H54 (cell line): ENCODE measurements around the gene RARS1.

Experiments
- DNase-seq: peaks from one replicate; pipeline ENCODE4 v3.0.0; 2011; ENCODE audit warnings: low spot score, mixed read lengths; ENCODE audit not compliant: insufficient read length
- FAIRE-seq: peaks from 3 replicates; lab custom pipeline; 2011; peaks lifted over from hg19 to GRCh38; lab: Jason Lieb, UNC
- POLR2A ChIP-seq: IDR thresholded peaks from 2 replicates; pipeline ENCODE4 v1.6.1; 2011; ENCODE audit warnings: low read depth, mild to moderate bottlenecking, low read length

Gene RARS1

DNA sequence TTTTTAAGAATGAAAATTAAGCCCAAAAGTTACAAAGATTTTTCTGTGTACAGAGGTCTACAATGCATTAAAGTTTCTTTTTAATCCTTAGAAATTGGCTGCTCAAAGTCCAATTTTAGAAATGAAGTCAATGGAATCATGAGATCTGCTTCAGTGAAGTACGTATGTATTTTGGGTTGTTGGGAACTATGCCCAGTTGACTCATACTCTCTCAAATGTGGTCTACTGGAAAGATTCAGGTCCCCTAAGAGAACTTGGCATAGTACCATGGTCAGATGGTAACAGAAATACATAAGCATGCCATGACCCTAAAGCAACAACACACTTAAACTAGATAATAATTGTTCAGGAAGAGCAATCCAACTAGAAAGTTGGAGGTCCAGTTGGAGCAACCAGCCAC lies 65.9 kb downstream of the RARS1 start:
- TF ChIP-seq POLR2A, result no peak
- FAIRE-seq (peak; percentile 91), DNase-seq (no peak)

DNA sequence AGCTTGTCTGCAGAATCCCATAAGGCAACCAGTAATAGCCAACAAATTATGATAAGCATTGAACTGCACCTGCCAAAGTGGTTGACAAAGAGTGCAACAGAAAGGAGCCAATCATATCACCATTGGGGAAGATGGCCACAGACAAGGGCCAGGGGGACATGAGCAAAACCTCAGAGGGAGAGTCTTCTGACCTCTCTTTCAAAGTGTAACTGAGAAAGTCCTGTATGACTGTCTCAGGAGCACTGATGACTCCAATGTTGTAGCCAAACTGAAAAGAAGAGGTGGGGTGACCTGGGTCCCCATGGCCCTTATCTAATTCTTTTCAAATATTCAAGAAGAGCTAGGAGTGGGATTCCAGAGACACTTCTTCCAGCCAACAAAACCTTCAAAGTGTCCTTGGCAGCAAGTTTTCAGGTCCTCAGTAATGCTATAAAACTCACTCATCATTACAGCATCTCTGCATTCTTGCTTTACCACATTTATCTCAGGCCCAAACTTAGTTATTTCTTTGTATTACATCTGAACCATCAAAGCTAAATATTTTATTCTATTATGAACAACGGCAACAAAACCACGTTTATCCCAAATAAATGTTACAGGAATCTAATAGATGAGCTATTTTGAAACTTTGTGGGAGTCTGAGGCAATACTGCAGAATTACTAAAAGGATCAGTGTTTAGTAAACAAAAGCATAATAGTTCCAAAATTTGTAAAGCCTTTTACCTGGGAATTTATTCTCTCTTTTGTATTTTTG lies 67.3 kb downstream of the RARS1 start:
- no peak for TF ChIP-seq POLR2A
- DNase-seq (no peak), FAIRE-seq (peak; percentile 11)

DNA sequence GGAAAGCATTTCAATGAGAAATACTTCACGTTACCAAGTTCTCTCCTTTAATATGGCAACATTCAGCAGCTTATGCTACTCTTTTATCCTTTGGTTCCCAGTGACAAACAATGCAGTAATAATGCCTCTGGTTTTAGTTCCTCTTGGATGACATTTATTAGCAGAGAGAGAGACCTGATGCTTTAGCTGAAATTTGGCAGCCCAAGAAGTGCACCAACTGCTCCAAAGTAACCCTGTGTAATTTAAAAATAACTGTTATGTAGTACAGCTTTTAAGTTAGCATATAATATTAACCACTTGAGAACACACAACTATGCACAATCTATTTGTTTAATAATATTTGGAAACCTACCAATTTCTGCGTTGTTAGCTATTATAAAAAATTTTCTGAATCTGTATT lies 71.1 kb downstream of the RARS1 start:
- no peak for TF ChIP-seq POLR2A
- DNase-seq (no peak), FAIRE-seq (no peak)

DNA sequence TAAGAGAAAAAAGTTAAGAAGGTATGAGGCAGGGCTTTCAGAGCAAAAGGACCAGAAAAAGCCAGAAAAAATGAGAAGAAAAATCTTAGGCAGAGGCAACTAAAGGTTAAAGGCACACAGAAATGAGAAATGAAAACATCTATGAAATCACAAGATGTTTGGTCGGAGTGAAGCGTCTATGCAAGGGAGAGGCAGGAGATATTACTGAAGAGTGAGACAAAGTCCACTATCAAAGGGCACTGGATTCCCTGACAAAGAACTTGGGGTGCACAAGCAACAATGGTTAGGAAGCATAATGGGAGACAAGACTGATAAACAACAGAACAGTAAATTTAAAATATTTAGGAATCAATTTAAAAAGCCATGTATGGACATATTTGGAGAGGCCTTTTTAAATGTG lies 76.0 kb downstream of the RARS1 start:
- FAIRE-seq (no peak), DNase-seq (no peak)
- TF ChIP-seq POLR2A, result no peak

DNA sequence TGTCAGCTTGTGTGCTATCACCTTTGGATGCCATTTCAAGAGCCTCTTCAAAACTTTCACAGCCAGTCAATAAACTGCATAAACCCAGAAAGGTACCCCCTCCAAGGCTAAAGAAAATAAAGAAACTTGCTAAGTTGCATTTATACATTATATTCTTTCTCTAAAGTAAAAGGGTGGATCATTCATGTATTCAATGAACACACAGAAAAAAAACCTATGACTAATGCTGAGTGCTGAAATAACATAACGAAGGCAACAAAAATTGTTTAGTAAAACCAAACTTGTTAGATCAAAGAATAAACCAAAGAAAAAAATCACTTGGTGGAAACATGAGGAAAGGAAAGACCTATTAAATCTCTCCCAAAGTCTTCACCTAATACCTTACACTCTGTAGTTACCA lies 77.7 kb downstream of the RARS1 start:
- FAIRE-seq (peak; percentile 30), DNase-seq (no peak)
- no peak for TF ChIP-seq POLR2A

DNA sequence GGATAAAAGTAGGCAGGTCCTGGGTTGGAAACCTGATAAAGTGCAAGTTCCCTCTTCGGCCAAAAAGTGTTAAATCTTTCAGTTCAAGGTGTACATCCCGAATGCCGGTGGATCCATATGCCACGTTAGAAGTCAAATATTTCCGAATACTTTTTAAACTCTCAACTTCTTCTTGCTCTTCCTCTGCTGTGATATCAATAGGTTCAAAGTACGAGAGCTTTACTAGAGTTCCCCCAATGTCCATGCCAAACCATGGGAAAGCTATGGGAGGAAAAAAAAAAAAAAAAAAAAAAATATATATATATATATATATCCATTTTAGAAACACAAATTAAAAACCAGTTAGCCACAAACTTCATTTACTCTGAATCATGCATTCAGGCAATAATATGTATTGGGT lies 82.5 kb downstream of the RARS1 start:
- no peak for TF ChIP-seq POLR2A
- FAIRE-seq (no peak), DNase-seq (no peak)
